HG02642 (cell line): ENCODE measurements around the gene SRGAP1.
A peak's percentile ranks its signal among the peaks of the same experiment; 100 is the strongest.
"Not testable (repeated sequence)": the region's sequence is repeated elsewhere in the genome, so short reads cannot be mapped to it uniquely, and the experiment has no call there.

ENCODE experiments used
- ATAC-seq: cut with Tn5 transposase; IDR thresholded peaks from one replicate; pipeline ENCODE4 v1.9.1; 2021; ENCODE audit warnings: mild to moderate bottlenecking; ENCODE audit not compliant: unreplicated experiment, poor library complexity

Gene SRGAP1

GRCh38 chr12:64173456-64173855, 329.0 kb downstream of the SRGAP1 start:
- no peak for ATAC-seq

- ATAC-seq = no peak
These were observed 330.9 kb downstream of the SRGAP1 start for GRCh38 chr12:64175254-64175945.

GRCh38 chr12:64177001-64177400, 332.5 kb downstream of the SRGAP1 start:
- no peak for ATAC-seq

DNA sequence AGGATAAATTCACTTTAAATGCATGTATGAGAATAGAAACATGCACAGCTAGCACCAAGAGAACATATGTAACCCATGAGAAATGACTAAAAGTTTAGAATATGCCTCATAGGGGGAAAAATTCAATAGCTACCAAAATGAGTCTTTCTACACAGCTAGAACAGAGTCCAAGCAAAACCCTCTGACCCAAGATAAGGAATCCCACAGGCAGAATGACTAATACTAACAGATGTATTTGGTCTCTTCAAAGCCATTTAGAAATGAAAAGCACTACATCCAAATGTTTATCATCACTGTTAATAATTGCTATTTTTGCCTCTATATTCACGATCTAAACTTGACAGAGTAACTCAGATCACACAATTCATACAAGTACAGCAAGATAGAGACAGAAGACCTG, 333.6 kb downstream of the SRGAP1 start:
- ATAC-seq = no peak

DNA sequence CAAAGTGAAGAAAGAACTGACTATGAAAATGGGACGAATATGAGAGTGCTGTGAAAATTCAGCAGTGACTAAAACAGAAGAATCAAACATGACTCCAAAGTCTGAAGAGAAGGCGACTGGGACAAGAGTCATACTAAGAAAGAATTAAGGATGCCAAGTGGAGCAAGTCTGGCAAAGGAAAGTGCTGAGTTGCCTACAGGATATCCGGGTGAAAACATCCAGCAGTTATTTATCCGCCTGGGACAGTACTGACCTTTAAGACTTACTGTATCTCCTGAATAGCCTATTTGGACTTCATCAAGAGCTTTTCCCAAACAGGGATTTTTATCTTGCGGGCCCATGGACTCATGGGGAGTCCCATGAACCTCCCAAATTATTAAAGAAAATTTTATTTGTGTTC, 336.5 kb downstream of the SRGAP1 start:
- ATAC-seq = no peak

GRCh38 chr12:64181430-64182291, 337.2 kb downstream of the SRGAP1 start:
- no peak for ATAC-seq

GRCh38 chr12:64184216-64184615, 339.7 kb downstream of the SRGAP1 start:
- no peak for ATAC-seq

DNA sequence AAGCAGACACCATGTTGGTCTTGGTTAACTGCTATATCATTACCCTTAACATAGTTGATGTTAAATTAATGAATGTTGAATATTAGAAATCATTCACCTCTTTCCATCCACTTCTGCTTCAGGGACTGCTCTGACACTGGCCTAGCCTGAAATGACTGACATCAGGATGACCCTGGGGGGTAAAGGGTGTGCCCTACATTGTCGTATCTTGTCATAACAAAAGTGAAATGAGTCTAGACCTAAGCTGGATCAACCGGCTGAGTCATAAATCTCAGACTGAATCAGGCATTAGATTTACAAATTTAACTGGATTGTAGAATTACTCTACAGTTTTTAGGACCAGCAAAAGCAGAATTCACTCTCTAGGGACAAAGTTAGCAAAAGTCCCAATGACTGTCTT, 342.3 kb downstream of the SRGAP1 start:
- peak; percentile 74 for ATAC-seq

DNA sequence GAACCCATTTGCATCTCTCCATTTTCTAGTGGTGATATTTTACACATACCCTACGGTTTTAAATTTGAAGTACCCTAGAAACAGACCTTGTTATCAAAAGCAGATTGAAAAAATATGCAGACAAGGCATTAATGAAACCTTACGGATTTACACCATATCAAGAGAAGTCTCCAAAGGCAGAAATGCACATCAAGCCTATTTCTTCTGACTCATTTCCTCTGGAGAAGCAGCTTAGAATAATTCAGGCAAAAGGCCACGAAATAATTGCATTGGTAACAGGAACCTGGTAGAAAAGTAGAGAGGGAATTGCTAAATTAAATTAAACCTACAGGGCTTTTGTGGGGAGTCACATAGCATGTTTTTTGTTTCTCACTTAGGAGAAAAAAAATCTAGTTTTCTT, 342.9 kb downstream of the SRGAP1 start:
- no peak for ATAC-seq

DNA sequence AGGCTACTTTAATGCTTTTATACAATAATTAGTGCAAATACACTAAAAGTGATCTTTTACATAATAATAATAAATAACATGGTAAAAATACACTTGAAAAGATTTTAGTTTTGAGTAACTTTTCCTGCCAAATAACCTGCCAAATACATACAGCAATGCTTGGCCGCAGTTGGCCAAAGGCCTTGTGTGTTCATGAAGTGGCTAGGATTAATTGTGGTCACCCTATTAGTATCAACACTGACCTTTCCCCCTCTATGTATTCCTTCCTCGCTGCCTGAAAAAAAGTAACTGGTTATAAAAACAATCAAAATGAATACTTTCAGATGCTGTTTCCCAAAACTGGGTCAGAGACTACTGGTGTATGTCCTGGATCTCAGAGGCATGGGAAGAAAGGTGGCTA, 343.3 kb downstream of the SRGAP1 start:
- ATAC-seq = no peak

DNA sequence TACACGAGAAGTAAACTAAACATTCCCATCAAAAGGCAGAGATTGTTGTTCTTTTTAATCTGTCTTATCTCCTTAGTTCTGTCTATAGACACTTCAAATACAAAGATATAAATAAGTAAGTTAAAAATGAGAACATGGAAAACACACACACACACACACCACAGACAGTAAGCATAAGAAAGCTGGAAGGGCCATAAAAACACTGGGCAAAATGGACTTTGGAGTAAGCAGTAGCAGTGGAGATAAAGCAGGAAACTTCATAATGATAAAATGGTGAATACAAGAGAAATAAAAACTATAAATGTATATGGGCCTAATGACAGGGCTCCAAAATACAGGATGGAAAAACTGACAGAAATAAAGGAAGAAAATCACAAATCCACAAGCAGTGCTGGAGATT, 345.0 kb downstream of the SRGAP1 start:
- ATAC-seq = no peak

GRCh38 chr12:64190140-64190539, 345.6 kb downstream of the SRGAP1 start:
- no peak for ATAC-seq

DNA sequence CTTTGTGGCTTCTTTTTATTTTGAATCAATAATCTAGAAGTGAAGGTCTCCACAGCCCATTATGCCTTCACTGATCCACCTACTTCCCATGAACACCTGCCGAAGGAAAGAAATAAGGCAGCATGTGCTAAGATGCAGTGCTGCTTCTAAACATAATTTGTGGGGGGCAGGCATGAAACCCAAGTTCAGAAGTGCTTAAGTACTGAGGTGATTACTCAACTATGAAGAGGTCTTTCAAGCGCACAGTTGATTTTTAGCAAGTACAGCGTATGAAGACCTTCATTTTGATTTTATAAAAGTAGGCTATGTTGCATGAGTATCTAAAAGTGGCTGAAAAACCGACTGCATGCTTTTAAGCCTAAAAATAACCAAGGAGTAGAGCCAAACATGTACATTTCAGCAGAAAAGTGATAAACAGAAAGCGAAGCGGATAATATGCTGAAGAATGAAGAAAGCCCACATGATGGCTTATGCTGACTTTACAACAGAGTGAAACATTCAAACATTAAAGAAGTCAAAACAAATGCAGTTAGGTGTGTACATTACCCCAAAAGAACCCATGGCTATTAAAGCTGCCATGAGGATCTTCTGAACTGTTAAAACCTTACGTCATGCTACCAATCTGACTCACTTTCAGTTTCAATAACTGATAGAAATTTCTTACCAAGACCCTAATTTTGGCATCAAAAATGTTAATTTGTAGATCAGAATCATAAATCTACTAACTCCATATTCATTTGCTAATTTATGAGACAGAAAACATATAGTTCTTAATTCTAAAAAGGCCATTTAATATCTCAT, 348.3 kb downstream of the SRGAP1 start:
- ATAC-seq = peak; percentile 92

DNA sequence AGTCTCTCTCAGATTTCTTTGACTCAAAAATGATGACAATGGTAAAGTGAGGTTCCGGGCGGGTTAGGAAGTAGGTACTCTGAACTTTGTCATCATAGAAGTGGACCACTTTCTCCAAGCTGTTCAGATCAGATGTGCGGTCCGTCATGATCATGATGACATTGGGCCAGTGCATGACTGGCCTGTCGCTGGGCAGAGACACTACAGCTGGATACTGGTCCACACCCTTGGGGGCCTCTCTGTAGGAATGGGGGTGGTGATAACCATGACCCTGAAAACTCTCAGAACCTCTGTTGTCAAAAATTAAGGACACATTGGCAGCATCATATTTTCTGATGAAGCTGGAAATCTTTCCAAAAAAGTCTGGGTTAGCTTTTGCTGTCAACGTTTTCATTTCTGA, 349.4 kb downstream of the SRGAP1 start:
- ATAC-seq = no peak

DNA sequence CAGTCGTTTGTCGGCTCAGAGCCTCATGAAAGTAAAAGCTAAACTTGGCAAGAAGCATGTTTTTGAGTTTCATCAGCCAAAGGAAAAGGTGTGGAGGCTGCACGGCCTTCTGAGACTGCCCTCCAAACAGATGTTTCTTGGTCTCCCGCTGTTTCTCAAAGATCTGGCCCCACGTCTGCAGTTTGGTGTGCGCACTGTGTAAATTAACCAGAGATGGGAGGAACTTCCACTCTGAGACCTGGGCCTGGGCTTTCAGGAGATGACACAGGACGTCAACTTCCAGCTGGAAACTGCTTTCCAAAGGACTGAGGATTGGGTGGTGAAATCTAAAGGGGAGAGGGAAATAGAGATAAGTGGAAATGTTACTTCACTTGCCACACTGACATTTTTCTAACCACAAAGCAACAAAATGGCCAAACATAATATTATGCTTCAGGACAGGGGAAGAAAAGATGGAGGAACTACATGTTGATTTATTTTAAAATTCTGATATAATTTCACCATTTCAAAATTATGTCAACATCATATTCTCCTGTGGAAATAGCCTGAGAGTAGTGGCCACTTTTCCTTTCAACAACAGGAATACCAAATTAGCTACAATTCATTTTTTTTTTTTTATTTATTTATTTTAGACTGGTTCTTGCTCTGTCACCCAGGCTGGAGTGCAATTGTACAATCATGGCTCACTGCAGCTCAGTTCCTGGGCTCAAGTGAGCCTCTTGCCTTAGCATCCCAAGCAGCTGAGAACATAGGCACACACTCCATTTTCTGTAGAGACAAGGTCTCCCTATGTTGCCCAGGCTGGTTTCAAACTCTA, 350.0 kb downstream of the SRGAP1 start:
- no peak for ATAC-seq

DNA sequence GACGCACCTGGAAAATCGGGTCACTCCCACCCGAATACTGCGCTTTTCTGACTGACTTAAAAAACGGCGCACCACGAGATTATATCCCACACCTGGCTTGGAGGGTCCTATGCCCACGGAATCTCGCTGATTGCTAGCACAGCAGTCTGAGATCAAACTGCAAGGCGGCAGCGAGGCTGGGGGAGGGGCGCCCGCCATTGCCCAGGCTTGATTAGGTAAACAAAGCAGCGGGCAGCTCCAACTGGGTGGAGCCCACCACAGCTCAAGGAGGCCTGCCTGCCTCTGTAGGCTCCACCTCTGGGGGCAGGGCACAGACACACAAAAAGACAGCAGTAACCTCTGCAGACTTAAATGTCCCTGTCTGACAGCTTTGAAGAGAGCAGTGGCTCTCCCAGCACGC, 351.3 kb downstream of the SRGAP1 start:
- not testable (repeated sequence) for ATAC-seq

DNA sequence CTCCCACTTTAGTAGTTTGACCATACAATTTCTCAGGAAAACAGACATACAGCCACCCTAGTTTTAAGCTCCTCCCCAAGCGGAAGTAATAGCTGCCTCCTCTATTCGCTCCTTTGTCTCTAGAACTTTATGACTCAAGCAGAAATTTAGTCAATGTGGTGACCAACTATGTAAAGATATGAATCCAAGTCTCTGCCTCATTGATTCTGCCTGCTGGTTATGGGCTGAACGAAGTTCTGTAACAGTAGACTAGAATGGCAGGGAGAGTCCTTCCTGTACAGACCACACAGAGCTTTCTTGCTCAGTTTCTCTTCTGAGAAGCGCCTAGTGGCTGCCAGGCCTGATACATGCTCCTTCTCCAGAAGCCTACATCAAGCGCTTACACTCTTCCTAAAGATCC, 358.5 kb downstream of the SRGAP1 start:
- ATAC-seq = no peak

DNA sequence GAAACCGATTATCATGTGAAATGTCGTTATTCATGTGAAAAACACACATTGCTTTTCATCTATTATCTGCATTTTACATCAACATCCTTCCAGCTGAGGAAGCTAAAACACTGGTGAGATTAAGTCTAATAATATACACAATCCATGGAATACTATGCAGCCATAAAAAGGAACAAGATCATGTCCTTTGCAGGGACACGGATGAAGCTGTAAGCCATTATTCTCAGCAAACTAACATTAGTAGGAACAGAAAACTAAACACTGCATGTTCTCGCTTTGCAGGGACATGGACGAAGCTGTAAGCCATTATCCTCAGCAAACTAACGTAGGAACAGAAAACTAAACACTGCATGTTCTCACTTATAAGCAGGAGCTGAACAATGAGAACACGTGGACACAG, 359.3 kb downstream of the SRGAP1 start:
- no peak for ATAC-seq

DNA sequence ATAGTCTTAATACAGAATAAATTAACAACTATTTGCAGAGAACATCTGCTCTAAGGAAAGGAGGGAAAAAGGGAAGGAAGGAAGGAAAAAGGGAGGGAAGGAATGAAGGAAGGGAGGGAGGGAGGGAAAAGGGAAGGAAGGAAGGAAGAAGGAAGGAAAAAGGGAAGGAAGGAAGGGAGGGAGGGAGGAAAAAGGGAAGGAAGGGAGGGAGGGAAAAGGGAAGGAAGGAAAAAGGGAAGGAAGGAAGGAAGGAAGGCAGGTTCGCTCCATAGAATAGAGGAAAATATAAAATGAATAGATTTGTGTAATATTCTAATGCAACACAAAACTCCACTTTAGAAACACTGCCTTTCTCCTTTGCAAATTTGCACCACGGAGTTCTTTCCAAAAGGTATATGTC, 361.0 kb downstream of the SRGAP1 start:
- ATAC-seq = no peak

GRCh38 chr12:64207453-64207852, 363.0 kb downstream of the SRGAP1 start:
- no peak for ATAC-seq
